K562 (cell line): Measurements from ENCODE around the gene LRRIQ4. TPM values are rescaled to one million over a fixed set of nuclear protein-coding genes. Genes with fewer than 3 reads are reported as not detected.
A peak's percentile ranks its signal among the peaks of the same experiment; 100 is the strongest.

ENCODE experiments used
- BRD4 ChIP-seq: fragments of 200-600 bp; sonication (generic); IDR thresholded peaks from 2 replicates; pipeline ENCODE4 v1.6.1; 2017; ENCODE audit warnings: inconsistent platforms
- CEBPB ChIP-seq: fragments of 450-650 bp; IDR thresholded peaks from 2 replicates; pipeline ENCODE4 v1.6.1; 2016; ENCODE audit warnings: missing genetic modification characterization, missing compliant biosample characterization
- CHD1 ChIP-seq: fragments of 200-600 bp; sonication (generic); IDR thresholded peaks from one replicate; pipeline ENCODE4 v1.6.1; 2012; ENCODE audit warnings: mild to moderate bottlenecking, moderate library complexity, low read length, inconsistent platforms
- E2F6 ChIP-seq, 2 experiments: IDR thresholded peaks; 2 replicates each; pipeline ENCODE4 v1.6.1; 2011; ENCODE audit warnings: borderline replicate concordance in 1 of 2, control low read depth in 1 of 2, low read depth in 1 of 2, low read length in 1 of 2, mild to moderate bottlenecking in 1 of 2, mixed read lengths in 1 of 2, moderate library complexity in 1 of 2; ENCODE audit not compliant: insufficient read depth in 1 of 2, insufficient read length in 1 of 2, poor library complexity in 1 of 2, severe bottlenecking in 1 of 2; ENCODE audit errors: extremely low read depth in 1 of 2
- HDAC6 ChIP-seq: IDR thresholded peaks from 2 replicates; pipeline ENCODE4 v1.6.1; 2012; ENCODE audit warnings: low read depth, mild to moderate bottlenecking, control low read depth, inconsistent platforms, low read length, moderate library complexity
- JUN ChIP-seq, 2 experiments: sonication (generic) in 1 of 2; formaldehyde crosslinking in 1 of 2; IDR thresholded peaks; 2 replicates each; pipeline versions ENCODE4 v1.6.1 to v1.8.0; 2012 to 2022; ENCODE audit warnings: borderline replicate concordance in 2 of 2, mild to moderate bottlenecking in 2 of 2, improper control_type of control experiment in 1 of 2, low read depth in 1 of 2, low read length in 1 of 2, missing genetic modification reagents in 1 of 2
- NKRF ChIP-seq: fragments of 450-650 bp; IDR thresholded peaks from 2 replicates; pipeline ENCODE4 v1.6.1; 2016; ENCODE audit warnings: borderline replicate concordance
- NR0B1 ChIP-seq: fragments of 450-650 bp; IDR thresholded peaks from one replicate; pipeline ENCODE4 v1.6.1; 2018; ENCODE audit warnings: mild to moderate bottlenecking, moderate library complexity; ENCODE audit not compliant: partially characterized antibody
- OTX1 ChIP-seq: fragments of 450-650 bp; formaldehyde crosslinking; IDR thresholded peaks from 2 replicates; pipeline ENCODE4 v1.4.0; 2022; ENCODE audit warnings: mild to moderate bottlenecking
- RBM22 ChIP-seq: fragments of 200-400 bp; formaldehyde crosslinking; IDR thresholded peaks from 2 replicates; pipeline ENCODE4 v1.6.1; 2018; ENCODE audit warnings: low read length, low read depth; ENCODE audit not compliant: poor library complexity, severe bottlenecking
- RNF219 ChIP-seq: fragments of 250-450 bp; sonication (Bioruptor Pico); IDR thresholded peaks from 2 replicates; pipeline ENCODE4 v1.5.0; 2022; ENCODE audit warnings: mild to moderate bottlenecking
- SAFB2 ChIP-seq: fragments of 200-400 bp; formaldehyde crosslinking; IDR thresholded peaks from 2 replicates; pipeline ENCODE4 v1.6.1; 2018; ENCODE audit warnings: borderline replicate concordance, low read length, low read depth, moderate library complexity; ENCODE audit not compliant: severe bottlenecking
- SRSF3 ChIP-seq: fragments of 200-400 bp; formaldehyde crosslinking; IDR thresholded peaks from 2 replicates; pipeline ENCODE4 v1.6.1; 2016; ENCODE audit warnings: mild to moderate bottlenecking, low read length, moderate library complexity; ENCODE audit not compliant: insufficient read depth
- ZFP91 ChIP-seq: sonication (generic); formaldehyde crosslinking; IDR thresholded peaks from 2 replicates; pipeline ENCODE4 v1.8.0; 2022; ENCODE audit warnings: mild to moderate bottlenecking, missing genetic modification reagents
- ZNF24 ChIP-seq: fragments of 450-650 bp; IDR thresholded peaks from 2 replicates; pipeline ENCODE4 v1.6.1; 2016
- ZNF3 ChIP-seq: fragments of 250-450 bp; sonication (Bioruptor Pico); IDR thresholded peaks from 2 replicates; pipeline ENCODE4 v1.5.0; 2021; ENCODE audit warnings: mild to moderate bottlenecking, moderate library complexity
- ZNF644 ChIP-seq: fragments of 200-800 bp; sonication (Bioruptor generic); IDR thresholded peaks from 2 replicates; pipeline ENCODE4 v1.6.1; 2016; ENCODE audit warnings: low read depth, missing genetic modification characterization, missing compliant biosample characterization
- polyA plus RNA-seq, 8 experiments: library from polyadenylated mRNA; depleted of rRNA in 4 of 8; stranded (reverse) in 5 of 8; unstranded in 3 of 8; fragments of >200 nt; fragmentation: Nextera tagmentation in 2 of 8; fragmentation: Illumina TruSeq in 1 of 8; extraction: Ambion mirVana in 2 of 8; extraction: Trizol in 1 of 8; gene quantifications; 2 replicates each; pipeline versions ENCODE4 v1.2.1 to v1.2.3, GENCODE V29; 2011 to 2014; ENCODE audit warnings: inconsistent platforms in 1 of 8, missing spikeins in 1 of 8
- total RNA-seq, 7 experiments: library from RNA; depleted of rRNA in 6 of 7; stranded (reverse); fragments of >200 nt in 6 of 7; fragmentation: Illumina TruSeq in 2 of 7; extraction: Trizol in 2 of 7; gene quantifications; 2 replicates each; pipeline versions ENCODE4 v1.2.1 to v1.2.3, GENCODE V29; 2011 to 2021; ENCODE audit warnings: low replicate concordance in 1 of 7

The LRRIQ4 gene
- total and polyA plus RNA-seq, 9 of the 15 experiments (the other 6 are each of a cell fraction or from before 2014, with no cell fraction given), result not detected

GRCh38 chr3:169764312-169764881 is 48.3 kb upstream of the LRRIQ4 start (continued):
- TF ChIP-seq NKRF, result 0 out of 2 replicates have a peak, but pooled peaks have one; percentile 57
- TF ChIP-seq SAFB2, result no peak
- TF ChIP-seq ZNF644 (tag), result no peak
- peak; percentile 53; the same call in 1 of the 2 replicates for TF ChIP-seq ZNF24
- peak; percentile 96 for TF ChIP-seq RBM22
- no peak for TF ChIP-seq NR0B1
- 0 out of 2 replicates have a peak, but pooled peaks have one; percentile 49 for TF ChIP-seq SRSF3
- no peak; the same call in 1 of the 2 replicates for TF ChIP-seq ZNF3 (CRISPR knock-in tag)
- no peak for TF ChIP-seq JUN (IDR thresholded peaks at IDR 0.05; ENCODE audit: borderline replicate concordance, low read depth, low read length)
- TF ChIP-seq JUN (CRISPR knock-in tag; IDR thresholded peaks at IDR 0.05; ENCODE audit: borderline replicate concordance), result no peak
- TF ChIP-seq ZFP91 (CRISPR knock-in tag), result no peak
- peak in 1 of 2 experiments; percentile 18 for TF ChIP-seq E2F6 (IDR thresholded peaks at IDR 0.05; ENCODE audit: borderline replicate concordance in 1 of 2, extremely low read depth in 1 of 2, insufficient read depth in 1 of 2, insufficient read length in 1 of 2, low read depth in 1 of 2, low read length in 1 of 2, poor library complexity in 1 of 2, severe bottlenecking in 1 of 2)
- no peak for TF ChIP-seq OTX1
- no peak for TF ChIP-seq CHD1
- TF ChIP-seq HDAC6, result 0 out of 2 replicates have a peak, but pooled peaks have one; percentile 11
- TF ChIP-seq CEBPB, result no peak
- peak; percentile 97; the same call in 1 of the 2 replicates for TF ChIP-seq BRD4
- TF ChIP-seq RNF219 (CRISPR knock-in tag), result no peak
